Heart right ventricle (tissue), 16 donors: ENCODE results near the gene KIF16B. TPM values are rescaled to one million over a fixed set of nuclear protein-coding genes. Genes with fewer than 3 reads are reported as not detected.

ENCODE experiments used
- ATAC-seq, 8 donors: fragments of 200-7000 bp; cut with Tn5 transposase; one replicate each; pipeline ENCODE4 v1.9.1; 2020; ENCODE audit warnings: mild to moderate bottlenecking in 8 of 8, moderate library complexity in 8 of 8, moderate number of reproducible peaks in 1 of 8
- DNase-seq, 2 donors: peaks; one replicate each; pipeline ENCODE4 v3.0.0-alpha.2; 2020
- H3K27ac ChIP-seq, 10 donors: fragments of 200-600 bp; sonication (generic) in 2 of 10; one replicate each; pipeline versions ENCODE4 v1.5.0 to v1.8.0; 2020 to 2022; ENCODE audit warnings: mild to moderate bottlenecking in 3 of 10
- H3K27me3 ChIP-seq, 7 donors: fragments of 200-600 bp; one replicate each; pipeline ENCODE4 v1.8.0; 2021 to 2022; ENCODE audit warnings: mild to moderate bottlenecking in 2 of 7
- H3K36me3 ChIP-seq, 9 donors: fragments of 200-600 bp; sonication (generic) in 1 of 9; one replicate each; pipeline versions ENCODE4 v1.5.0 to v1.8.0; 2020 to 2022; ENCODE audit warnings: mild to moderate bottlenecking in 2 of 9
- H3K4me1 ChIP-seq, 9 donors: fragments of 200-600 bp; sonication (generic) in 1 of 9; one replicate each; pipeline versions ENCODE4 v1.5.0 to v1.8.0; 2020 to 2022; ENCODE audit warnings: mild to moderate bottlenecking in 4 of 9
- H3K4me3 ChIP-seq, 10 donors: fragments of 200-600 bp; sonication (generic) in 2 of 10; one replicate each; pipeline versions ENCODE4 v1.5.0 to v1.8.0; 2020 to 2022; ENCODE audit warnings: mild to moderate bottlenecking in 7 of 10, moderate library complexity in 2 of 10
- H3K9me3 ChIP-seq, 11 donors: fragments of 200-600 bp in 10 of 11; sonication (generic) in 2 of 11; one replicate each; pipeline versions ENCODE4 v1.5.0 to v1.8.0; 2013 to 2022; ENCODE audit warnings: mild to moderate bottlenecking in 2 of 11, control low read depth in 1 of 11, moderate library complexity in 1 of 11
- WGBS, 2 donors: extraction: QIAGEN DNeasy Blood & Tissue Kit; methylation state at CpG; one replicate each; pipeline ENCODE4 v1.1.7; 2013; ENCODE audit warnings: inconsistent platforms in 1 of 2; 5-methylcytosine and 5-hydroxymethylcytosine counted together
- intact Hi-C, 10 donors: fragments of 100-400 bp; cut with DNase I; formaldehyde crosslinking; loops; one replicate each; pipeline versions ENCODE4 v1.11.1 to v1.14.2; 2022
- polyA plus RNA-seq, 2 donors: library from polyadenylated mRNA; stranded (reverse); fragments of 200-250 nt; gene quantifications; one replicate each; pipeline ENCODE4 v1.2.3, GENCODE V29; 2013
- total RNA-seq, 10 donors: library from RNA; stranded (reverse); fragmentation: NEBNext Ultra II Directional in 3 of 10; extraction: Animal tissue kit (Norgen Biotek cat#: 25700) in 3 of 10; gene quantifications; one replicate each; pipeline versions ENCODE4 v1.2.1 to v1.2.4, GENCODE V29; 2021 to 2023
- TF ChIP-seq, protein P1 (sequence below), 9 donors: fragments of 200-600 bp; sonication (generic) in 2 of 9; IDR thresholded peaks; one replicate each; pipeline versions ENCODE4 v1.5.0 to v1.8.0; 2021 to 2022; ENCODE audit warnings: antibody characterized with exemption in 9 of 9, mild to moderate bottlenecking in 5 of 9, moderate library complexity in 1 of 9
- donor health status: Arrhythmogenic right ventricular cardiomyopathy.
- donor health status: ischemic (EF 13 %, LVEDD 7.1; RV severe dilation, severe dysfunction).
- donor health status: healthy with polysubstance abuse.
- donor health status: DM: no; HTN: yes; CAD: no.
- donor health status: DM: no; HTN: no; CAD: no.
- donor health status: ischemic (EF 25% LVEDD 6.9; RV normal size, moderate dysfunction).
- donor health status: ischemic (EF 25% LVEDD 5.7; RV mildly dilated, moderate dysfunction).
- donor health status: healthy.
- donor health status: DM: yes; HTN: yes; CAD: no.
- donor health status: Ischemic cardiomyopathy.
- donor health status: ischemic (EF 35%, LVEDD 5.7; RV mildly dilated, moderate dysfunction).
- donor health status: nonischemic (EF 11% LVEDD 7.7; RV severe dilation, severe dysfunction).
- donor health status: DM: yes; HTN: yes; CAD: no.
- donor health status: PGD.
- donor health status: ischemic (EF 29% LVEDD 5.4; RV normal size, mild dysfunction).
- donor health status: nonischemic (EF 23%, LVEDD 6.1; RV moderate dilation, normal function).

The KIF16B gene
- total and polyA plus RNA-seq, 12 donors, result 9.7 to 22.5 (median 17.9) TPM

- Histone ChIP-seq H3K27ac (no peak overlapping the region), H3K4me1 (peaks cover 0 to 16% (median 10%) of the 10 kb centered on the region in 9 donors), H3K4me3 (no peak overlapping the region), H3K36me3 (no peaks in the 10 kb centered on the region), H3K27me3 (peaks cover 0 to 11% (median 2%) of the 10 kb centered on the region in 7 donors), H3K9me3 (no peaks in the 10 kb centered on the region)
- 82 to 85% methylated on average over 2 of the region's 2 CpGs for WGBS, 2 donors
- intact Hi-C loops, result no loop called here
- DNase-seq, result no peak
- no peak for ATAC-seq
- TF ChIP-seq, protein P1, sequence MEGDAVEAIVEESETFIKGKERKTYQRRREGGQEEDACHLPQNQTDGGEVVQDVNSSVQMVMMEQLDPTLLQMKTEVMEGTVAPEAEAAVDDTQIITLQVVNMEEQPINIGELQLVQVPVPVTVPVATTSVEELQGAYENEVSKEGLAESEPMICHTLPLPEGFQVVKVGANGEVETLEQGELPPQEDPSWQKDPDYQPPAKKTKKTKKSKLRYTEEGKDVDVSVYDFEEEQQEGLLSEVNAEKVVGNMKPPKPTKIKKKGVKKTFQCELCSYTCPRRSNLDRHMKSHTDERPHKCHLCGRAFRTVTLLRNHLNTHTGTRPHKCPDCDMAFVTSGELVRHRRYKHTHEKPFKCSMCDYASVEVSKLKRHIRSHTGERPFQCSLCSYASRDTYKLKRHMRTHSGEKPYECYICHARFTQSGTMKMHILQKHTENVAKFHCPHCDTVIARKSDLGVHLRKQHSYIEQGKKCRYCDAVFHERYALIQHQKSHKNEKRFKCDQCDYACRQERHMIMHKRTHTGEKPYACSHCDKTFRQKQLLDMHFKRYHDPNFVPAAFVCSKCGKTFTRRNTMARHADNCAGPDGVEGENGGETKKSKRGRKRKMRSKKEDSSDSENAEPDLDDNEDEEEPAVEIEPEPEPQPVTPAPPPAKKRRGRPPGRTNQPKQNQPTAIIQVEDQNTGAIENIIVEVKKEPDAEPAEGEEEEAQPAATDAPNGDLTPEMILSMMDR (IDR thresholded peaks at IDR 0.05), result no peak
Measured at GRCh38 chr20:16583474-16583873, 10.2 kb upstream of the KIF16B start.

- no peak for DNase-seq
- peaks cover 0 to 16% (median 10%) of the 10 kb centered on the region in 9 donors for H3K4me1 ChIP-seq
- no peak overlapping the region for H3K27ac ChIP-seq
- TF ChIP-seq, protein P1 (IDR thresholded peaks at IDR 0.05), result no peak
- peak in 4 of 8 donors; percentile 24 to 77 (median 67) for ATAC-seq
- no peaks in the 10 kb centered on the region for H3K27me3 ChIP-seq
- H3K9me3 ChIP-seq, result no peaks in the 10 kb centered on the region
- WGBS, 2 donors, result 81 to 98% methylated on average over 2 of the region's 2 CpGs
- no peak overlapping the region for H3K4me3 ChIP-seq
- intact Hi-C loops, result no loop called here
- no peaks in the 10 kb centered on the region for H3K36me3 ChIP-seq
Measured at GRCh38 chr20:16581241-16581640, 8.0 kb upstream of the KIF16B start.

- Histone ChIP-seq H3K27me3 (no peaks in the 10 kb centered on the region), H3K36me3 (no peaks in the 10 kb centered on the region), H3K27ac (no peak overlapping the region), H3K4me1 (peaks cover 0 to 19% (median 14%) of the 10 kb centered on the region in 9 donors), H3K9me3 (no peaks in the 10 kb centered on the region), H3K4me3 (no peak overlapping the region)
- WGBS, 2 donors, result 55 to 64% methylated on average over 2 of the region's 2 CpGs
- TF ChIP-seq, protein P1 (IDR thresholded peaks at IDR 0.05), result no peak
- intact Hi-C loops, result no loop called here
- ATAC-seq (peak in 2 of 8 donors; percentile 10 to 34), DNase-seq (no peak)
Measured at GRCh38 chr20:16580620-16581019, 7.4 kb upstream of the KIF16B start.

DNA sequence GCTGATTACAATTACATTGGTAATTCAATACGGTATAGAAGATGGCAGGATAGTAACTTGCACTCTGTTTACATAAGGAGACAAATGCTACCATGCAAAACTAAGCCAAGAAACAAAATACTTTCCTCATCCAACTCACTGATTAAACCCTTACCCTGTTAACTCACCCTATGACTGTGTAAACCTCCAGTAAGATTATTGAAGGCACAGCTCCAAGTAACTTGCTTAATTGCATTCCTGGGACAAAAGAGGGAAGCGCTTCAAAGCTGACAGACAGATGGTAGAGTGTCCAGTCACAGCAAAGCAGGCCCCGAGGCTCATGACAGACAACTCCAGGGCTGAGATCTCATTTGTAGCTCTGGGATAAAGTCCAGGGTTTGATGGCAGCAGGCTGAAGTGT, 6.9 kb upstream of the KIF16B start:
- WGBS, 2 donors, result 28 to 30% methylated on average over 3 of the region's 3 CpGs
- Histone ChIP-seq H3K27me3 (no peaks in the 10 kb centered on the region), H3K4me3 (no peak overlapping the region), H3K27ac (peak overlapping the region in 1 of 10 donors; percentile 19), H3K36me3 (no peaks in the 10 kb centered on the region), H3K4me1 (peaks cover 0 to 23% (median 19%) of the 10 kb centered on the region in 9 donors), H3K9me3 (no peaks in the 10 kb centered on the region)
- TF ChIP-seq, protein P1 (IDR thresholded peaks at IDR 0.05), result no peak
- intact Hi-C loops, result no loop called here
- peak; percentile 55 to 96 (median 80) for ATAC-seq
- peak in 1 of 2 donors; percentile 20 for DNase-seq
